AML-193 (cell line): ENCODE measurements around the gene LPAR6.

Experiments used
- DNase-seq, 2 experiments: peaks; one replicate each; lab custom pipeline; 2025; lab: John Stamatoyannopoulos, UW

Gene LPAR6

DNA sequence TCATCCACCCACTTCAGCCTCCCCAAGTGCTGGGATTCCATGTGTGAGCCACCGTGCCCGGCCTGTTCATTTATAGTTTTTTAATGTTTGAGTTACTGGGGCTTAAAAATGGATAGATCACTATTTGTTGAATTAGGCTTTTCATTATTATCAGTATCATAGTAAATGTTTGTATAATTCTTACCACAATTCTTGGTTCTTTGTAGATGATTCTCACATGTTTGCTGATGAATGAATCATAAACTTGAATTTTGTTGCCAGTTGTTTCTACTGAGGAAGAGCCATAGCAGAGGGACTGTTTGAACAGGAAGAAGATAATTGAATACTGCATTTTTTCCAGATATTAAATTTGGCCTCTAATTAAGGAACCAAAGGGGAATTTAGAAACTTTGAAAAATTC lies 2.6 kb upstream of the LPAR6 start:
- no peak for DNase-seq

DNA sequence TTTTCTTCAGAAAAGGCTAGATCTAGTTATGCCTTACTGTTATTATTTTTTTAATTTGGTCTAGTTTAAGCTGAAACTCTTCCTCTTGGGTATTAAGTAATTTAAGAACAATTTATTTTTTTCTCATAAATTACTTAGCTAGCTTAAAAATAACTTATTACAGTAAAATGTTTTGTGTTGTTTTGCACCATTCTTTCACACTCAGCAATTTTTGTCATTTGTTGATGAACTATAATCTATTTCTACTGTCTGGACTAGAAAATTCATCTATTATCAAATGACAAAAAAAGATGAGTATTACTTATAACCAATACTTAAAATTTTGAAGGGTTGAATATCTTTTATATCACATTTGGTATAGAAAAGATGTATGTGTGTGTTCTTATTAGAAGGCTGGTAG lies 1.6 kb upstream of the LPAR6 start:
- no peak for DNase-seq

DNA sequence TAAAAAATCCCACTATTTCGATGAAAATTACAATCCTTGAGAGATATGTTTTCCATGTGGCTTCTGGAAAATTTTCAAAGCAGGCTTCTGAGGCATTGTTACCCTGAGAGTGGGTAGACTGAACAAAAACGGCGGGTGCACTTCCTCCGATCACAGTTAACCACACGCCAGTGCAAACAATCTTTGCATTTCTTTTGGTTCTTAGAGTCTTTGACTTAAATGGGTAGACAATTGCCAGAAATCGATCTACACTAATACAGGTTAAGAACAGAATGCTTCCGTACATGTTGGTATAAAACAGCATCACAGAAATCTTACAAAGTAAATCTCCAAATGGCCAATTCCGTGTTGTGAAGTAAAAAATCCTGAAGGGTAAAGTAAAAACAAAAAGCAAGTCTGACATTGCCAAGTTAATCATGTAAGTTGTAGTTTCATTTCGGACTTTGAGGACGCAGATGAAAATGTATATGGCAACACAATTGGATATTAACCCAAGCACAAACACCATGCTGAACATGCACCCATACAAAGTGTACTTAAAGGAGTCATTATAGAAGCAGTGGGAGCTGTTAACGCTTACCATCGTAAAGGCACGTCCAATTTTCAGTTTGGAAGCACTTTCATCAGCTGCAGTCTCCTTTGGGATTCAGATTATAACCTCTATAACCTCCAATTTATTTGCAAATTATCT lies 927 bp downstream of the LPAR6 start:
- peak; percentile 27 to 33 for DNase-seq

DNA sequence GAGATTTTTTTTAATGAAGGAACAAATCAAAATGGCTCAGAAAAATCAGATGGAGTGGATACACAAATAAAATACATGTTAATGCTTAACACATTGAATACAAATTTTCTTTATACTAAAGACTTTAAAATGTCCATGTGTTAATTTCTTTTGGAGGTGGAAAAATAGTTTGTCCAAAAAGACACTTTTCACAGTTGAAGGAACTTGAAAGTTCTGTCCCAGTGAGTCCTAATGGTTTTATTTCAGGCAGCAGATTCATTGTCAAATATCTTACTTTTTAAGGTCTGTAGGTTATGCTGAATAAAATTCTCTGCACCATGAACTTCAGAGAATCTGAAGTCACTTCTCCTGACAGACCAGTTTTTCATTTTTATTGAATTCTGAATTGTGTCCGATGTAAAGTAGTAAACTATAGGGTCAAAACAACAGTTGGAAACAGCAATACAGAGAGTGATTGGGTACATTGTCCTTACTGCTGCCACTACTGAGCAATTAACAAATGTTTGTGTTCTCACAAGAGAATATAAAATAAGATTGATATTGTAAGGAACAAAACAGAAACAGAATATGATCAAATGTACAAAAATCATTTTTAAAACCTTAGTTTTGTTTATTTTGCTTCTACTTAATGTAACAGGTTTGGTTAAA lies 1.6 kb downstream of the LPAR6 start:
- DNase-seq: no peak

DNA sequence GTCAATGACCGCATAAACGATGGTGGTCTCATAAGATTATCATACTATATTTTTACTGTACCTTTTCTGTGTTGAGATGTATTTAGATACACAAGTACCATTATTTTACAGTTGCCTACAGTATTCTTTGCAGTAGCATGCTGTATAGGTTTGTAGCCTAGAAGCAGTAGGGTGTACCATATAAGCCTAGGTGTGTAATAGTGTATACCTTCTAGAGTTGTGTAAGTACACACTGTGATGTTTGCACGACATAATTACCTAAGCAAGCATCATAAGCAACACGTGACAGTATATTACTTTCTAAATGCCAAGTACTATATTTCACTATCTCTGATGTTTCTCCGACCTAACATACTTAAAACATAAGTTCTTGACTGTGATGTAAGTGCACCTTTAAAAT lies 2.7 kb downstream of the LPAR6 start:
- DNase-seq: no peak

DNA sequence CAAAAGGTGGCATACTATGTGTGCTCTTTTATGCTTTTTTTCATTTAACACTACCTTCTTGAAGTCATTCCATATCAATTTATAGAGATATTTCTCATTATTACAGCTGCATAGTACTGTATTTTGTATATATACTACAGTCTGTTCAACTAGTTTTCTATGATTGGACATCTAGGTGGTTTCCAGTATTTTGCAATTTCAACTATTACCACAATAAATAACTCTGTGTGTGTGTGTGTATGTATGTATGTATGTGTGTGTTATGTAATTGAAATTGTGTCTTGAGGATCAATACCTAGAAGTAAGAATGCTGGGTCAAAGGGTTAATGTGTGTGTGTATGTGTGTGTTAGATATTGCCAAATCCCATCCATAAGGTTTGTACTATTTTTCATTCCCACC lies 7.0 kb downstream of the LPAR6 start:
- no peak for DNase-seq

DNA sequence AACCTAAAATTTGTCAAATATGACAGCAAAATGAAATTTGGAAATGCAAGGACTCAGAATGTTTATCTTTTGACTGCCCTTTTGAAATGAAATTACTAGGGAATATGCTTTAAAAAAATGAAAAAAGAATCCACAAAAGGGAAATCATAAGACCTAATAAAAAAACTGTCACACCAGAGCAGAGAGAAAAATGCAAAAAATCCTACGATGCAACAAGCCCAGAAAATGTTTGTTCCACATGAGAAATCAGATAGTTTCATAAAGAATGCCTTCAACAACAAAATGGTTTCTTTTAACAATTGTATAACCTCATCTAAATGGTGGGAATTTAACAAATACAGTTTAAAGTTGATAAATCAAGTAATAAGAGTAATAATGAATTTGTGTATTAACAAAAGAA lies 8.0 kb downstream of the LPAR6 start:
- no peak for DNase-seq

DNA sequence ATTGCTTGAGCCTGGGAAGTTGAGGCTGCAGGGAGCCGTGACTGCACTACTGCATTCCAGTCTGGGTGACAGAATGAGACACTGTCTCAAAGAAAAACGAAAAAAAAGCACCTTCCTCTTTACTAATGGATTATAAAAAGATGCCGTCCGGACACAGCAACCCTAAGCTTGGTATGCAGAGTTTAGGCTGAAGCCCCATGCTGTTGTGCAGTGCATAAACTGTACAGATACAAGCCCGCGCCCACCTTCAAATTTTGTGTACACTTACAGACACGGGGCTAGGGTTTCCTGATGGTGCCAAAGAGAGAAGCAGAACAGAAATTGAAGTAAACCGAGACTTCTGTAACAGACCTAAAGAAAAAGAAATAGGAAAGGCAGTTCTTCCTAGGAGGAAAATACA lies 9.0 kb downstream of the LPAR6 start:
- no peak for DNase-seq

DNA sequence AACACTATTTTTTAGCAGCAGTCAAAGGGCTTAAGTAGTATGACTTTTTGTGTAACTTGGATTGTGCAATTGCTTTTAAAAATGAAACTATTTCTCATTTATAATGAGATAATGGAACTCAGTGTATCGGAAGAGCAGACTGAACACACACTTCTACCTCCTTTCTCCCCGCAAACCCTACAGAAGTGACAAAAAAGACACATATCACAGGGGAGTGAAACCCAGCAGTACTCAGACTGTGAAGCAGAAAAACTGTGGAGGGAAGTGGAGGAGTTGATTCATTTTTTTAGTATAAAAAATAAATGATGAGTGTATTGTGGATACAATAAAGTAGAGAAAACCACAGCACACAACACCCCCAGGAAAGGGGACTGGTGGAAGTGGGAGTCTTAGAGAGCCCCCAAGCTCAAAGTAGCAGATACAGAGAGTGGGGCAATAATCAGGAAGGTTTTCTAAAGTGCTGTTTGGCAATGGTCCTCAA lies 9.7 kb downstream of the LPAR6 start:
- peak; percentile 85 to 87 for DNase-seq

DNA sequence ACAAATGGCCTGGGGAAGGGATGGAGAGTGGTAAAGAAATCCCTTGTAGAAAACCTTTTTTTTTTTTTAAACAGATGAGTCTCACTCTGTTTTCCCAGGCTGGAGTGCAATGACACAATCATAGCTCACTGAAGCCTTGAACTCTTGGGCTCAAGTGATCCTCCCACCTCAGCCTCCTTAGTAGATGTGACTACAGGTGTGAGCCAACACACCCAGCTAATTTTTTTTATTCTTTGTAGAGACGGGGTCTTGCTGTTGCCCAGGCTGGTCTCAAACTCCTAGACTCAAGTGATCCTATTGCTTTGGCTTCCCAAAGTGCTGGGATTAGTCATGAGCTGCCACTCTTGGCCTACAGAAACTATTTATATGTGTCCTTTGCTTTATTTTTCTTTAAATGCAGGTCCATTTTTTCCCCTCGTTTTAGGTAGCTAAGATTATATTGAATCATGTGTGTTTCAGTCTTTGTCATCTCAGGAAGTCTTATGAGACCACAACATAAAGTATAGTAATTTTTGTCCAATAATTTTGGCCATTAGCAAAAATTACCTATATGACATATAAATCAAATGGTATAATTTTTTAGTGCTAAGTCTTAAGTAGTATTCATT lies 10.5 kb downstream of the LPAR6 start:
- no peak for DNase-seq

DNA sequence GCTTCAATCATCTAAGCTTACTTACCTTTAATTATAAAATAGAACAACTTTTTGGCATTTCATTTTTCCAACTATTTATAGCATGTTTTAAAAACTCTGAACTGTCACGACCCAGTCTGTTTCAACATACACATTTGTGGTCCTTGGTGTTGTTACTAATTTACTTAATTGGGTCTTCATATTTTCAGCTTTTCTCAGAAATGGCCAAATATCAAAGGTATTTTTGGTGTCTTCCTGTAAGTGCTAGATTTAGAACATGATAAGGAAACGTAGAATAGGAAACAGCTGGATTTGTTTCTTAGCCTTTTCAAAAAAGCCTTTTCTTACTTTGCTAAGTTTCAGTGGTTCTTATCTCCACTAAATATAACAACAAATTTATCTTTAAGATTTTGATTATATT lies 11.4 kb downstream of the LPAR6 start:
- no peak for DNase-seq

DNA sequence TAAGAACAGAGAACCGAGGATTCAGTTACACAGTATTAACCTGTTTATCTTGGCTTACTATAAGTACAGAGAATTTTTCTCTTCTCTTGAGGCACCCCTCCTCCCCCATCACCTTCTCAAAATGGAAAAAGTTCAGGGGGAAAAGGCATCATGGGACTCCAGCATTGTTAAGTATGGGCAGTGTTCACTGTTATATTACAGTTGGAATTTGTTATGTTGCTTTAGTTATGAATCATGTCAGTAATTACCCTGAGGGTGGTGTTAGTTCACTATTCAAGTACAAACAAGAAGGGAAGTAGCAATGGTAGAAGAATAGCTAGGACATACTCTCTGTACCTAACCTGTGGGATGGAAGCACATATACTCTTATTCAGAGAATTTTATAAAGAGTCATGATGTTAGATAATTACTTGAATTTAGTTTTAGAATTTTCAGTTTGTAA lies 12.0 kb downstream of the LPAR6 start:
- peak; percentile 71 to 83 for DNase-seq

DNA sequence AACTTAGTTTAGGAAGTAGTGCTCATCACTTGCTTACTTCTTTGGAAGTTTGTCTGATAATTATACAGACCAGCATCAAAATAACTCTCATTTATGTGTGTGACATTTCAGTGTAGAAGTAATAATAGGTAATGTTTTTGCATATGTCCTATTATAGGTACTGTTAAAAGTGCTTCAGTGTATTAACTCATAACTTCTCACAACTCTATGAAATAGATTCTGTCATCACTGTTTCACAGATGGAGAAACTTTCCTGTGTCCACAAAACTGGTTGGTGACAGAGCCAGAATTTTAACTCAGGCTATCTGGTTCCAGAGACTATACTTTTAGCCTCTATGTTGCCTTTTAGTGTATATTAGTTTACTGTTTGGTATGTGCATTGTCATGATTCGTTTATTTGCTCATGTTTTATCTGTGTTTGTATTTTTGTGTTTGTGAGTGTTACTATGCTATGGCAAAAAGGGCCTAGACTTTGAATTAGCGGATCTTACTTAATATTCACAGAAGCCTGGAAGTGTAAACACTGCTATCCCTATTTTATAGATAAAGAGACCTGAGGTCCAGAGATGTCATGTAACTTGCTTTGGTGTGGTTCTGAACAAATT lies 12.7 kb downstream of the LPAR6 start:
- no peak for DNase-seq

DNA sequence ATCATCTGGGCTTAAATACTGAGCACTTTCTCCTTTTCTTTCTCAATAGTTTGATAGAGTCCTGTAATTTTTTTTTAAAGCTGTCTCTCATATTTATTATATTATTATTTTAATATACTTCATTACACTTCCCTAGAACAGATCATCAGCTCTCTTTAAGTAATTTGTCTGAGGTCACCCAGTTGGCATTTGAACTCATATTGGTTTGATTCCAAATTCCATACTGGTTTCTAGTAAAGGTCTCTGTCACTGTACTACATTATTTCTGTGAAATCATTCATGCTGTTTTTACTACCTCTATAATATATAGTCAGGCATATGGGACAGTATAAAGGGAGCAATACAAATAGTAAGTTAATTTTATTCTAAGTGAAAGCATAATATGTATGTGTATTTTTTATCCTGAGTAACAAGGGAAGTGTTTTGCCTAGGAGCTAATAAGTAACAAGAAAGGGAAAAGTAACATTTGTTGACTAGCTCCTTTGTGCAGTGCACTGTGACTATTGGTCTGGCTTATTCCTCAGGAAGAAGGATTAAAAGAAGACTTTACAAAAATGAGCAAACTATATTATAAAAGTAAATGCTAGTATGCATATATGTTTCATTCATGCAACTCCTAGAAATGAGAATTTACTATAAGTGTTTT lies 14.3 kb downstream of the LPAR6 start:
- no peak for DNase-seq

DNA sequence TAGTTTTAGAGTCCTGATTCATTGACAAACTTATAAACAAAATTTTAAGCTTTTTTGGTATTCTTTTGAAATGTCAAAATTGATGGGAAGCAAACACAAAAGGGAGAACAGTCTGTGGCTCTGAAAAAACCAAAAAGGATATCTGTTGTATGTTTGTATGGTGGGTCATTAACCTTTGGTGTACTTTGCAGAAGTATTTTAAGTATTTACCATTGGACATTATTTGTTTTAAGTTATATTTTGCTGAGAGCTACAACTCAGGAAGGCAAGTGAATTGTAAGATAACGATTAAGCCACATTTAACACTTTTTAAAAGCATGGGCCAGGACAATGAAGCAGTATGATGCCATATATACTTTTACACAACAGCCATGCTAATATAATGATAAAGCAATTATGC lies 15.2 kb downstream of the LPAR6 start:
- no peak for DNase-seq

DNA sequence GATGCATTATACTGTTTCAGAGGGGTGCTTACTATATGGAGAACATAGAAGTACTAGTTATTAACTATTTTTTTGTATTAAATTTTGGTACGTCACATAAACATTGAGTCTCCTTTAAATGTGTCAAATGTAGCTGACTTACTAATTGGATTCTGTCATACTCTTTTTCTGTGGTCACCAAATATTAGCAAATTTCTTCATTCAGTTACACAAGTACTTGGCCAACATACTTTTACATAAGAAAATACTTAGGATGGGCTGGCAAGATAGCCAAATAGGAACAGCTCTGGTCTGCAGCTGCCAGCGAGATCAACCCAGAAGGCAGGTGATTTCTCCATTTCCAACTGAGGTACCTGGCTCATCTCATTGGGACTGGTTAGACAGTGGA lies 19.2 kb downstream of the LPAR6 start:
- DNase-seq: peak; percentile 53 to 74

DNA sequence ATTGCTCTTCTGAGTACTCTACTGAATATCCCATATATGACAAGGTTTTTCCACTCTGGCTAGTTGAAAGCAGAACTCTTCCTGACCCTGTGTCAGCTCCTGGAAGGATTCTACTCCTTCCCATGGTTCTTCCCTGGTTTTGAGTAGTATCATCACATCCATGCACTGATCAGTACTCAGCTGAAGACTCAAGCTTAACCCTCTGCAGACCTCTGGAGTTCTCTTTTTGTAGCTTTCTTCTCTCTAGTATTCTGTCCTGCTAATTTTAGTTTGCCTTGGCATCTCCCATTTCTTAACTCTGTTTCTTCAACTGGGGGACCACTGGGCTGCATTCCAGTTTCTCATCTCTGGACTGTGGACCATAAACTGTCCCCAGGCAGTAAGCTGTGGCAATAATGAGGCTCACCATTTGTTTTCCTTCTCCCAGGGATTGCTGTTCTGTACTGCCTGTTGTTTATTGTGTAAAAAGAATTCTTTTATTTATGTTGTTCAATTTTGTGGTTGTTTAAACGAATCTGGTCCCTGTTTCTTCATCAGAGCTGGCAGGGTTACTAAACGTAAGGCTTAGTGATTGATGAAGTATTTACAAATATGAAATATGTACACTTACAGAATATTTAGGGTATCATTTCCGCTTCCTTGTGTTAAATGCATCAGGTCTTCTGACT lies 19.7 kb downstream of the LPAR6 start:
- no peak for DNase-seq

DNA sequence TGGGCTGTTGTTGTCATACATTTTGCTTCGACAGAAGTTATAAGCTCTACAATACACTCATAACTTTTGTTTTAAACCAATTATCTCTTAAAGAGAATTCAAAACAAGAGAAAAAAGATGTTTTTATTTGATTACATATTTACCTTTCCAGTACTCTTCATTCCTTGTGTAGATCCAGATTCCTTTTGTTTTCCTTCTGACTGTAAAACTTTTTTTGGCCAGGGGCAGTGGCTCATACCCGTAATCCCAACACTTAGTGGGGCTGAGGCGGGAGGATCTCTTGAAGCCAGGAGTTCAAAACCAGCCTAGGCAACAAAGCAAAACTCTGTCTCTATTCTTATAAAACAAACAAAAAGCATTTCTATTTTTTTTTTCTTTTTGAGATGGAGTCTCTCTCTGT lies 21.7 kb downstream of the LPAR6 start:
- no peak for DNase-seq

DNA sequence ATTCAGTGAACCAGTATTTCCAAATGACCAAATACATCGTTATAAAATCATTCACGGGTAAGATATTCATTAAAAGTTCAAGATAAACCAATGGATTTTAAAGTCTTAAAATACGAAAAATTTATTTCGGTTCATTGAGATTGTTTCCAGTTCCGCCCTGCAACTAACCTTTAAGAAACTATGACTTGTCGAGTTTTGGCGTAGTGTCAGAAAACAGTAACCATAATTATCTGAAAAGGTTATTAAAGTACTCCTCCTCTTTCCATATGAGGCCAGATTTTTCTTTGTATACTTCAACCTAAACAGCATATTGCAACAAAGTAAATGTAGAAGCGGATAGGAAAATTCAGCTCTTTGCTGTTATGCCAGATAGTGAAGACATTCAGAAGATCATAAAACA lies 26.1 kb downstream of the LPAR6 start:
- DNase-seq: no peak

DNA sequence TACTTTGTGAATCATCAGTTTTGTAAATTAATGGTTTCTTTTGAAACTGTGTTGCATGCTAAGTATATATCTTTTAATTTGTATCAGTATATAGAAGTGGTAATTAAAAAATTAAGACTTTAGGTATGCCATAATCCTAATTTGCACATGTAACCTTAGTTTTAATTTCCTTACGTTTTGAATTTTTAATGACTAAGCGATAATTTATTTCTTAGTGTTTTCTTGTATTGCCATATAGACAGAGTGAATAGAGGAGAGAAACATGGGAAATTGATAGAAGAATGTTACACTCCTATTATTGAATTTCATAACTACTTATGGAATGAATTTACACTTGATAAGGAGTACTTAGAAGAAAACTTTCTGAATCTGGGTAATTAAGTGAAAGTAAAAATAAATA lies 29.5 kb downstream of the LPAR6 start:
- DNase-seq: no peak

DNA sequence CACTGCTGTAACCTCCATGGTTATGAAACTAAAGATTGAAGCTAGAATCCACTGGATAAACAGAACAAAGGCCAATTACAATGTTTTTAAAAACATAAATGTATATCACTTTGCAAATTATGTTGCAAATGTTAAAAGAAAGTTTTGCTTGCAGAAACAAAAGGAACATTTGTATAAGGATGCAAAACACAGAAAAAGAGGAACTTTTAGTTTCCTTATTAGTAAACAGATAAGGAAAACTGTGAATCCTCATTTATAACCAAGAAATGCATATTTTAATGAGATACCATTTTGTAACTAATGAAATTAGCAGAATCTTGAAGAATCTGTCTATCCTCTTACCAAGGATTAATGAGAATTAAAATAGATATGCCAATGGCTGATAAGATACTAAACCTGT lies 32.3 kb downstream of the LPAR6 start:
- no peak for DNase-seq

DNA sequence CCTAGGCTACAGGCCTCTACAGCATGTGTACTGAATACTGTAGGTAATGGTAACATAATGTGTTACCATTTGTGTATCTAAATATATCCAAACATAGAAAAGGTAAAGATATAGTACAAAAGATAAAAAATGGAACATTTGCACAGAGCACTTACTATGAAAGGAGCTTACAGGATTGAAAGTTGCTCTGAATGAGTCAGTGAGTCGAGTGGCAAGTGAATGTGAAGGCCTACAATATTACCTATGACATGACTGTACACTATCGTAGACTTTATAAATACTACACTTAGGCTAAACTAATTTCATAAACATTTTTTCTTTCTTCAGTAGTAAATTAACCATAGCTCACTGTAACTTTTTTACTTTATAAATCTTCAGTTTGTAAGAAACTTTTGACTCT lies 35.1 kb downstream of the LPAR6 start:
- no peak for DNase-seq
